Measurements from ENCODE around the gene APBA3.

The APBA3 gene

DNA sequence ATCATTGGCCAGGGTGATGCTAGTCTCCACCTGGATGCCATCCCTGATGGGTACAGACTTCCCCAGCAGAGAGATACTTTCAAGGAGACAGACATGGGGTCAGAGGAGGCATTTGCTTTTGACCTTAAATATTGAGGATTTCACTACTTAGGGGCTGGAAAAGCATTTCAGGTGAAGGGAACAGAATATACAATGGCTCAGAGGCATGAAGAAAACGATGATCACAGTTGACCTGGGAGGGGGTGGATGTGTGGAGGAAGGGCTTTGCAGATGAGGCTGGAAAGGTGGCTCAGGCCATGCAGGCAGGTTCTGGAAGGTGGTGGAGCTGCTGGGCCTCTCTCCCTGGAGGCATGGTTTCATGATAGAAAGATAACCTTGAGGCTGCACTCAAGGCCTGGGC is 20.8 kb upstream of the APBA3 start:
- no peak for TF ChIP-seq POLR2A (IDR thresholded peaks at IDR 0.05; ENCODE audit: low read depth, low read length)
- FAIRE-seq (no peak), DNase-seq (ENCODE audit: insufficient read length, low spot score) (no peak)

DNA sequence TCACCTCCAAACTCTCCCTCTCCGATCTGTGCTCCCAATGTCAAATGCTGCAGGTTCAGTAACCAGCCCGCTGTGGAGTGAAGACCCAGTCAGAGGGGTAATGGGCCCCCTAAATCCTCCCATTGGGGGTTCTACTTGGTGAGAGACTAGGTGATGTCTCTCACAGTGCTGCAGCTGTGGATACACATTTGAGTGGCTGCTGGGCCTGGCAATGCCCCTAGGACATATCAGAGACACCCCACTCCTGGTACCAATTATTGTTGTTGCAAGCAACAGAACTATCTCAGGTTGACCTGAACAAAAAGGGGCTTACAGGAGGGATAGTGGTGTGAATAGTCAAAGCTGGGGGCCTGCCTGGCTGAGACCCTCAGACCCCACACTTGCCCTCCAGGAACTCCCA is 20.1 kb upstream of the APBA3 start:
- TF ChIP-seq POLR2A (IDR thresholded peaks at IDR 0.05; ENCODE audit: low read depth, low read length) = no peak
- DNase-seq (ENCODE audit: insufficient read length, low spot score) (no peak), FAIRE-seq (no peak)

DNA sequence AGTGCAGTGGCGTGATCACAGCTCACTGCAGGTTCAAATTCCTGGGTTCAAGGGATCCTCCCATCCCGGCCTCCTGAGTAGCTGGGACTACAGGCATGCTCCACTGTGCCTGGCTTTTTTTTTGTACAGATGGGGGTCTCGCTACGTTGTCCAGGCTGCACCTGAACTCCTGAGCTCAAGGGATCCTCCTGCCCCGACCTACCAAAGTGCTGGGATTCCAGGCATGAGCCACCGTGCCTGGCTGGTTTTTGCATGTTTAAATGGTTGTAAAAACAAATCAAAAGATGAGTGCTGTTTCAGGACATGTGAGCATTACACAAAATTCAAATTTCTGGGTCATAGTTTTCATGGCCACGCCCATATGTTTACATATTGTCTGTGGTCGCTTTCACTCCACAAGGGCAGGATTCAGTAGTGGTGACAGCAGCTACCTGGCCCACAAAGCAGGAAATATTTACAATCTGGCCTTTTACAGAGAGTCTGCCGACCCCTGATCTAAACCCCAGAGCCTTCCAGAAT is 19.4 kb upstream of the APBA3 start:
- FAIRE-seq = no peak
- DNase-seq (ENCODE audit: insufficient read length, low spot score) = no peak
- no peak for TF ChIP-seq POLR2A (IDR thresholded peaks at IDR 0.05; ENCODE audit: low read depth, low read length)

DNA sequence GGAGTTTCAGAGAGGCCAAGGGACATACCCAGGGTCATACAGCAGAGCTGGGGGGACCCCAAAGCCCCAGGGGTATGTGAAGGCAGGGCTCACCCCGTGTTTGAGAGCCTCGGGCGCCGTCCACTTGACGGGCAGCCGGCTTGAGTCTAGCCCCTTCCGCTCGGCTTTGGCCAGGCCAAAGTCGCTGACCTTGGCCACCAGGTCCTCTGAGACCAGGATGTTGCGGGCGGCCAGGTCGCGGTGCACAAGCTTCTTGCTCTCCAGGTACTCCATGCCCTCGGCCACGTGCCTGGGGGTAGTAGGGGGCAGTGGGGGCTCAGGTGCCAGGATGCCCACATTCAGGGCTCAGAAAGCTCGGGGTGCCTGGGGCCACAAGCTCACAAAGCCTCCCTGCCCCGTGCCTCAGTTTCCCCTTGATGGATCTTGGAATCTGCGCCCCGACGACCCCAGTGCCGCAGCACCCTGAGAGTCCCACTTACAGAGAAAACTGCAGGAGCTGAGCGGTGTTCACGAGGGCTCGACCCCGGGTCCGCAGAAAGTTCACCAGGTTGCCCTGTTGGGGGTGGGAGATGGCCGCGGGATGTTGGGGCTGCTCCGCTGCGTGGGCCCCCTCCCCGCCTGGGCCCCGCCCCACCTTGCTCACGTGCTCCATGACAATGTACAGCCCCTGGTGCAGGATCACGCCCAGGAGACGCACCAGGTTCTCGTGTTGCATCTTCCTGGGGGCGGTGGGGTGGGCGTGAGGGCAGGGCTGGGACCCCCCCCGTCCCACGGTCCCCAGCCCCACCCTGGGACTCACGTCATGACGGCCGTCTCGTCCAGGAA is 17.6 kb upstream of the APBA3 start:
- DNase-seq (ENCODE audit: insufficient read length, low spot score) = no peak
- FAIRE-seq = no peak
- no peak for TF ChIP-seq POLR2A (IDR thresholded peaks at IDR 0.05; ENCODE audit: low read depth, low read length)

DNA sequence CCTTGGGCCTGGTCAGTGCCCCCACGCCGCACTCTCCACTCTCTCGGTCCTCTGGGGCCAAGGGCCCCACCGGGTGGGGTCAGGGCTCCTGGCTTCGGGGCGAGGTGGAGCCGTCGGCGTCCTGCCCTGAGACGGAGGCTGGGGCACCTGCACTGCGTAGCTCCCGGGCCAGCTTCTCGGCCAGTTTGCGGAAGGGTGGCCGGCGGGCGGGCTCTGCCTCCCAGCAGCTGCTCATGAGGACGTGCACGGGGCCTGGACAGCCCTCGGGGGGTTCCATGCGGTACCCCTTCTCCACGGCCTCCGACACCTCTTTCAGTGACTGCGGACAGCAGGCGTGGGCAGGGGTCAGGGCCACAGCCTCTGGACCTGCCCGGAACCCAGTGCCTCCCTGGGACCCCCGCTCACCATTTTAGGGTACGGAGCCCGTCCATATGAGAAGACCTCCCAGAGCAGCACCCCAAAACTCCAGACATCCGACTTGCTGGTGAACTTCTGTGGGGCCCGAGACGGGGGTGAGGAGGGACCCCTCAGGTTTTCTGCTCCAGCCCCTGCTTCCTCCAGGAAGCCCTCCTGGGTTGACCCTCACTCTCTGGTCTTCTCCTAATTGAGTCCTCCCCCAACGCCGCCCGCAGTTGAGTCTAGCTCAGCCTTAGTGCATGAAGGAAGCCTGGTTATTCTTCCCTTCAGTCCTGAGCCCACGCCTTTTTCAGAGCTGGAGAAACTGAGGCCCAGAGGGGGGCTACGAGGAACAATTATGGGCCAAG is 16.8 kb upstream of the APBA3 start:
- TF ChIP-seq POLR2A (IDR thresholded peaks at IDR 0.05; ENCODE audit: low read depth, low read length) = no peak
- no peak for FAIRE-seq
- DNase-seq (ENCODE audit: insufficient read length, low spot score) = no peak

DNA sequence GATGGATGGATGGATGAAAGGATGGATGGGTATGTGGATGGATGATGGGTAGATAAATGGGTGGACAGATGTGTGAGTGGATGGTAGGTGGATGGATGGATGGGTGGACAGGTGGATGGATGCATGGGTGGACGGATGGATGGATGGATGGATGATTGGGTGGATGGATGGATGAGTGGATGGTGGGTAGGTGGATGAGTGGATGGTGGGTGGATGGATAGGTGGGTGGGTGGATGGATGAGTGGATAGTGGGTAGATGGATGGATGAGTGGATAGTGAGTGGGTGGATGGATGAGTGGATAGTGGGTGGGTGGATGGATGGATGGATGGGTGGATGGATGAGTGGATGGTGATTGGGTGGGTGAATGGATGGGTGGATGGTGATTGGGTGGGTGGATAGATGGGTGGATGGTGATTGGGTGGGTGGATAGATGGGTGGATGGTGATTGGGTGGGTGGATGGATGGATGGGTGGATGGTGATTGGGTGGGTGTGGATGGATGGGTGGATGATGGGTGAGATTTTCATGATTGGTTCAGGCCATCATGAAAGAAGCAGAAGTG is 15.1 kb upstream of the APBA3 start:
- DNase-seq (ENCODE audit: insufficient read length, low spot score) (no peak), FAIRE-seq (no peak)
- no peak for TF ChIP-seq POLR2A (IDR thresholded peaks at IDR 0.05; ENCODE audit: low read depth, low read length)

DNA sequence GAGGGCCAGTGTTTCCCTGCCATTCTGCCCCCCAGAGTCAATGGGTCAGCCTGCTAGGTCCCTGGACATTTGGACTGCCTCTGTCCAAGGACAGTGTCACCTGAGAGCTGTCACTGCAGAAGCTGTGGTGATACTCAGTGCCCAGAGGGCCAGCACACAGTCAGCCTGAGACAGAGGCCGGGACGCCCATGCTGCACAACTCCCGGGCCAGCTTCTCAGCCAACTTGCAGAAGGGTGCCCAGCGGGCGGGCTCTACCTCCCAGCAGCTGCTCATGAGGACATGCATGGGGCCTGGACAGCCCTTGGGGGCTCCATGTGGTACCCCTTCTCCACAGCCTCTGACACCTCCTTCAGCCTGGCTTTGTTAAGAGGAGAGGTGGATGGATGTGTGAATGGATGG is 14.3 kb upstream of the APBA3 start:
- no peak for FAIRE-seq
- TF ChIP-seq POLR2A (IDR thresholded peaks at IDR 0.05; ENCODE audit: low read depth, low read length) = no peak
- DNase-seq (ENCODE audit: insufficient read length, low spot score) = no peak

DNA sequence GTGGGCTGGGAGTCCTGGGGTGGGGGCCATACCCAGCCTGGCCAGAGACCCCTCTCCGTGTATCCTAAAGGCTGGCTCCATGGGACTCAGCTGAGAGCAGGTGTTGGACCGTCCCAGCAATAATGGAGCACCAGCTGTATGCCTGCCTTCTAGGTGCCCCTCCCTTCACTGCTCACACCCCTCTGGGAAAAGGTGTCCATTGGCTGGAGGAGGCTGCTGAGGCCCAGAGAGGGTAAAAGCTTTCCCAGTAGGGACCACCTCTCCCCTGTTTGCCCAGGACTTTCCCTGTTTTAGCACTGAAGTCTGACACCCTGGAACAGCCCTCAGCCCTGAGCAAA is 13.9 kb upstream of the APBA3 start:
- FAIRE-seq (no peak), DNase-seq (ENCODE audit: insufficient read length, low spot score) (no peak)
- TF ChIP-seq POLR2A (IDR thresholded peaks at IDR 0.05; ENCODE audit: low read depth, low read length) = no peak

DNA sequence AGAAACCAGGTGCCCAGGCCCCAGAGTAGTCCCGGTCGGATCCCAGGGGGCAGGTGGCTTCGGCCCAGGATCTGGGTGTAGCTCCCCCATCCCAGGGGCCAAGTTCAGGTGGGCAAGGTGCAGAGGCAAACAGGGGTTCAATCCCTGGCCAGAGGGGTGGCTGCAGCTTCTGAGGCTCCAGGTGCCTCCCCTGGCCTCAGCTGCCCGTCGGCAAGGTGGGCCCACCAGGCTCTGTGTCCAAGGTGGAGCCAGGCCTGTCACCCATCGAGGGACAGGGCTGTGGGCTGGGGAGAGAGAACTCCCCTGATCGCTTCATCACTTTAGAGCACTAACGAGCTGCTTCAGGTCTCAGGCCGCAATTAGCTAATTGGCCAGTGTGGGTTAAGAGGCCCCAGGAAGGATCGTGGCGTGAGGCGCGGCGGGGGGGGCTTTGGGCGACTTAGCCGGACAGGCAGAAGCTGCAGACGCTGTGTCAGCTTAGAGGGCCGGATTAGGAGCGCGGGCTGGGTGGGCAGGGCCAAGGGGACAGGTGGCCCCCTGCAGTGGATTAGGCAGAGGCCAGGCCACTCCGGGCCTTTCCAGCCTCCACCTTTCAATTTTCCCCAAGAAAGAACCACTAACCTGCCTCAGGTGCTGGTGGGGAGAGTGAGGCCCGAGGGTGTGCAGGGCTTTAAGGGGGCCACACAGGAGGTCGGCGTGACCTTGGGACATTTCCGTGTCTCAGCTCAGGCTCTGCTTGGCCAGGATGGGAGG is 13.3 kb upstream of the APBA3 start:
- FAIRE-seq (no peak), DNase-seq (ENCODE audit: insufficient read length, low spot score) (no peak)
- no peak for TF ChIP-seq POLR2A (IDR thresholded peaks at IDR 0.05; ENCODE audit: low read depth, low read length)

DNA sequence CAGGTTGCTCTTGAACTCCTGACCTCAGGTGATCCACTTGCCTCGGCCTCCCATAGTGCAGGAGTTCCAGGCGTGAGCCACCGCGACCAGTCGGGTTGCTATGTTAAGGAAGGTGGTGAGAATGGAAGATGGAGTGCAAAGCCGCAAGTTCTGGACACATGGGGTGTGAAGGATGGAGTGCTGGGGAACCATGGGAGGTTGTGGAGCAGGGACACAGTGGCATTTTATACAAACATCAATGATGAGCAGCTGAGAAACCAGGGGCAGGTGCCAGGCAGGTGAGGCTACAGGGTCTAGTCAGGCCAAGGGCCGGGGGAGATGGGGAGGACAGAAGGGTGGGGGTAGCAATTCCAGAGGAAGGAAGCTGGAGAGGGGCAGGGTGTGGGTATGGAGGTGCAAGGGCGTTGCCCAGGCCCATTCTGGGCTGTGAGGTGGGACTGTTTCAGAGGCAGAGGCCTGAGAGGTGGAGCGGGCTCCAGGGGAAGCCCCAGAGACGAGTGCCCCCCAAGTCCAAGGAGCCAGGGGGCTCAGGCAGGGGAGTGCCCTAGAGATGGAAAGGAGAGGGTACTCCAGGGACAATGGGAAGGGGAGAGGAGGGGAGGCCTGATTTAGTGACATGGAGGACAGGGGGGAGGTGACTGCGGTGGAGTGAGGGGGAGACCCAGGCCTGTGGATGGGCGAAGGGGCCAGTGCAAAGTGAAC is 12.5 kb upstream of the APBA3 start:
- no peak for FAIRE-seq

DNA sequence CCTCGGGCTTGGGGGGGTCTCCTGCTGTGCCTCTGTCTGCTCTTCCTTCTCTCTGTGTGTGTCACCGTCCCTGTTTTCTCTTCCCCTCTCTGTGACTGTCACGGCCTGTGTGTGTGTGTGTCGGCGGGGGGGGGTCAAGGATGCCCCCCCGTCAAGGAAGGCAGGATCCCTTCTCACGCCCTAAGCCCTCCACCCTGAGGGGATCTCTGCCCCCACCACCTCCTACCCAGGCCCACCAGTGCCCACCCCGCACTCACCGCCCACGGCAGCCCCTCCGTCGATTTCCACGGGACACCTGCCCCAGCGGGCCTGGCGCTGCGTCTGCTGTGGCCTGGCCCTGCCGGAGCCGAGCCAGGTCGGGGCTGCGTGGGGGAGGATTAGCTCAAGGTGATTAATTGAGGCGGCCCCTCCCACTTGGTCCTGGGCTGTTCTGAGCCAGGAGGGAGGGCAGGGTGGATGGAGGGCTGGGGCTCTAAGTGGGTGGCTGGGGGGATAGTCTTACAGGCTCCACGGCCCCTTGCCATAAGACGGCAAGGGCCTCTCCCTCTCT is 10.5 kb upstream of the APBA3 start, which contains the start of gene RAX2:
Gene RAX2 (minus strand): TSS at position 323 of the 550 bp plus-strand sequence. CDS start 486 bp downstream, outside the sequence.
- TF ChIP-seq POLR2A (IDR thresholded peaks at IDR 0.05; ENCODE audit: low read depth, low read length) = no peak
- FAIRE-seq (no peak), DNase-seq (ENCODE audit: insufficient read length, low spot score) (no peak)

More for the DNA sequence above, 12.5 kb upstream of the APBA3 start:
- no peak for DNase-seq (ENCODE audit: insufficient read length, low spot score)
- no peak for TF ChIP-seq POLR2A (IDR thresholded peaks at IDR 0.05; ENCODE audit: low read depth, low read length)

DNA sequence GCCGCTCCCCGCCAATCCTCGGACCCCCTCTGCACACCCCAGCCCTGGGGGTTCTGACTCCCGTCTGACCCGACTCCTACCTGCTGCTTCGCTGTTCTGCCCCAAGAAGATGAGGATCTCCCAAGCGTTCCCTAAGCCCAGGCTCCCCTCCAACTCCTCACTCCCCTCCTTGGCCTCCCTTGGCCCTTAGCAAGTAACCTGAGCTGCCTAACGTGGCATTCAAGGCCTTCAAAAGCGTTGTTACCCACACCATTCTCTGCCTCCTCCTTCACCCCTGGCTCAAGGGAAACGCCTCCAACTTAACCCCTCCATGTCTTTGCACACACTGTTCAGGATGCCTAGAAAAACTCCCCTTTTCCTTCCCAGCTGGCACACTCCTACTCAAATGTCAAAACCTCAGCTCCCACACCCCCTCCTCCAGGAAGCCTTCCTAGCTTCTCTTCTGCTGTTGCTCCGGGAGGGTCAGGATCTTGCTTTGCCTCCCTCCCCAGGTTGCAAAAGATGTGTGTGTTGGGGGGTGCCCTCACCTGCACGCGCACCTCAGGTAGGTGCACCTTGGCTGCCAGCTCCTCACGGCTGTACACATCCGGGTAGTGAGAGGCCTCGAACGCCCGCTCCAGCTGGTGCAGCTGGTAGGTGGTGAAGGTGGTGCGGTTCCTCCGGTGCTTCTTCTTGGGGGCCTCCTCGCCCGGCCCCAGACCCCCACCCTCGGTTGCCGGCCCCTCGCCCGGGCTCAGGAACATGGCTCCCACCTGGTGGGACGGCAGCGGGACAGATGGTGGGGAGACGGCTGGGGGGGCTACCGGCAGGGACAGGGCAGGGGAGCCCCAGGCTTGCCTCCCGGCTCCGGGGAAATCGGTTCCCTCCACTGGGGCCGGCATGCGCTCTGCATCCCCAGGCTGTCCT is 9.8 kb upstream of the APBA3 start:
- FAIRE-seq = no peak
- DNase-seq (ENCODE audit: insufficient read length, low spot score) = no peak

More for the DNA sequence above, 9.8 kb upstream of the APBA3 start:
- TF ChIP-seq POLR2A (IDR thresholded peaks at IDR 0.05; ENCODE audit: low read depth, low read length) = no peak
